NCI-H510A treated with DMSO at 0.1 percent for 48 hours (cell line): Measurements from ENCODE around the gene LCLAT1.
A peak's percentile ranks its signal among the peaks of the same experiment; 100 is the strongest.

Source experiments
- DNase-seq: peaks from one replicate; lab custom pipeline; 2025; lab: John Stamatoyannopoulos, UW

Gene LCLAT1

DNA sequence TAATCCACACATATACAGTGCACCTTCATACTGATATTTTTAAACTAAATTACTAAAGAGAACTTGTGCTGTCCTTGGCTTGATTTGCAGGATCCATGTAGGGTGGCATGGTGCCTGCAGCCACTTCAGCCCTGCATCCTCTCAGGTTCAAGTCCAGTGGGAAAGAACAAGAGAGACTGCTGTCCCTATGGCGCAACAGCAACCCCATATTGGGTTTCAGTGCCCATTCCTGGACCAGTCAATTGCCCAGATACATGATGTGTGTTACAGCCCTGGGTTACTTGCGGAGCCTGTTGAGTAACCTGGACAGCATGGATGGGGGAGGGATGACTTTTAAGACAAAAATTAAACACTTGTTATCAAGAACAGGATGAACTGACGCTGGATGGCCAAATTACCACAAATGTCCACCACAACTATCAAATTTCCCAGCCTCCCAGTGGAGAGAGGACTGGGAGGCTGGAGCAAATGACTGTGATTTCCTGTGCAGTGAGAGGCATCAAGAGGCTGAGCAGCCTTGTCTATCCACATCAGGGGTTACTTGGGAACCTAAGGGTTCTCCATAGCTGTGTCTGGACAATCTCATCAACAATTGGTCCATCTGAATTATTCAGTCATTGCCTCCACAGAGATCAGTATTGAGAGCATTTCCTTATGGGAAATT is 198.2 kb downstream of the LCLAT1 start:
- peak; percentile 44 for DNase-seq

DNA sequence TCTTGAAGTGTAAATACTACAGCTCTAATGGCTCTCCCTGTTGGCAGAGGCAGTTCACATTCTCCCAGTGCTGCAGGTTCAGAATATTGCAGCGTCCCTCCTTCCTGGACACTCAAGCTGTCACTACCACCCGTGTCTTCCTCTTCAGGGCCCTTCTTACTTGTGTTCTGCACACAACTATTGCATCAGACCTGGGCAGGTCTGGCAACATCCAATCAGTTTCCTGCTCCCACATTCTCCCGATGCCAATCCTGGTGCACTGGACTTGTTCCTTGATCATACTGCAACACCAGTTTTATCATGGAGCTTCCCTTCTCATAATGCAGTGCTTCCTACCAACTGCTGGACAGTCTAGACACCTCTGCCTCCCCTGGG is 198.7 kb downstream of the LCLAT1 start:
- DNase-seq: peak; percentile 35

DNA sequence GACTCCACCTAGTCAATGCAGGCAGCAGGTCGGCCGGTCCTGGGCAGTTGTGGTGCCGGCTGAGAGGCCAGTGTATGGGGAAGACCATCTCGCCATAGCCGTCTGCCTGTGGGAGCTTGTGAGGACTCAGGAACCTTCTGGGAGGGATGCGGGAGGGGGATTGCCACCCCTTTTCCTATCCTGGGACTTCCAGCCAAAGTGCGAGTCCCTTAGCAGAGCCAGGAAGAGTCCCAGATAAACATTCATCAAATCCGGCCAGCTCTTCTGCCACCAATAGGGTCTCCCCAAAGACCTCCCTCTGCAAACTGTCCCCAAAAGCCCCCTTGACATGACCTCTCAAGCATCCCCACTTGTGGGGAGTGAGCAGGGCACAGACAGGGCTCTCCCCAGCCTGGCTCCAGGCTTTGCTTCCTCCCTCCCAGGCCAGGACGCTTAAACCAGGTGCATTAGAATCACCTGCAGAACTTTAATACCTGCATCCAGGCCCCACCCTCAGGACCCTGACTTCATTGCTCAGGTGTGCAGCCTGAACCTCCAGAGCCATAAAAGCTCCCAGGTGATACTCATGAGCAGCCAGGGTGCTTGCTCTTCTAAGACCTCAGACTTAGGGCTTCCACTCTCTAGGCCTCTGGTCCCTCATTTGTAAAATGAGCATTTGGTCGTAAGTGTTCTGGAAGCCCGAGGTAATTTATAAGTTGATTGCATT is 200.9 kb downstream of the LCLAT1 start:
- no peak for DNase-seq

DNA sequence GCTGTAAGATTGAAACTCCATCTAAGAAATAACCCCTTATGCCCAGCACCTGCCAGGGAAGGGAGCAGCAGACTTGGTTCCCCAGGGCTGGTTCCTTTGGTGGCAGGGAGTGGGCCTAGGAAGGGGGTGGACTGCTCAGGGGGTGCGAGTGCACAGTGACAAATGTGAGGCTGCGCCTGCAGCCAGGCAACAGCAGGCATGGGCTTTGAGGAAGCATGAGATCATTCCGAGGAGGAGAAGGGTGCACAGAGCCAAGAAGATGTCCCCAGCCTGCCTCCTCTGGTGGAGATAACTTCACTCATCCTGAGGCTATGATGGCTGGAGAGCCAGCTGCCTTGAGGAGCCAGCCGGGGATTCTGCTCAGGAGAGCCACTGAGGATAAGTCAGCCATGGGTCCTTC is 202.2 kb downstream of the LCLAT1 start:
- DNase-seq: no peak

DNA sequence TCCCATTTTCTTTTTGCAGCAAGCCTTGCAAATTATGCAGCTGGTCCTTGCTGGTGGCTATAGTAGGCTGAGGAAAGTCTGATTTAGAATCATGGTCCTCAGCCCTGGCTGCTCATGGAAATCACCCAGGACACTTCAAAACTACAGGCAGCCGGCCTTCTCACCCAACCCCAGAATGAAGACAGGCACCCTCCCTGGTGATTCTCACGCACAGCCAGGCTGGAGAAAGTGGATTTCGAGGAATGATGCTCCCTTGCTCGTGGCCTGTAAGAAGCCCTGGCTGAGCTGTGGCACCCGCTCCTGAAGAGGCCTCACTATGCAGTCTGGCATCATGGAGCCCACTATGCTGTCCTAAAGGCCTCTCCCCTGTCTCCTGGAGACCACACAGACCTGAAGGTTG is 202.8 kb downstream of the LCLAT1 start:
- no peak for DNase-seq

DNA sequence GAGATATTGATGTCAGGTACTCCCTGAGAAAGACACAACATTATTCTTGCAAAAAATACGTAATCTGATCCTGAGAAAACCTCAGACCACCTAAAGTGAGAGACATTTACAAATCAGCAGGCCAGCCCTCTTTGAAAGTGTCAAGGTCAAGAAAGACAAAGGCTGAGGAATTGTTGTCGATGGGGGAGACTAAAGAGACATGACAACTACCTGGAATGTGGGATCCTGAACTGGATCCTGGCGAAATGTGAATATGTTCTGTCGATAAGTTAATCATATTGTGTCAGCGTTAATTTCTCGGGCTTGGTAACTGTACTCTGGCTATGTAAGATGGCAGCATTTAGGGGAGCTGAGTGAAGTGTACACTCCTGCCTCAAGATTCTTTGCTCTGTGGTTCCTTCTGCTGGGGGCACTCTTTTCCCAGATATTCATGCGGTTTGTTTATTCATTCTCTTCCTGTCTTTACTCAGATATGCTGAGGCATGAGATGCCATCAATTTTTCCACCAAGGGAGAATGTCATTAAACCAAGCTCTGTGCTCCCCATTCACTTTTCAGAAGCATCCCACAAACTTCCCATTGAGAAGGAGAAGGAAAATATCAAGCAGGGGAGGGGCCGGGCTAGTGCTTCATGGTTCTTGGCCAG is 205.3 kb downstream of the LCLAT1 start:
- no peak for DNase-seq

DNA sequence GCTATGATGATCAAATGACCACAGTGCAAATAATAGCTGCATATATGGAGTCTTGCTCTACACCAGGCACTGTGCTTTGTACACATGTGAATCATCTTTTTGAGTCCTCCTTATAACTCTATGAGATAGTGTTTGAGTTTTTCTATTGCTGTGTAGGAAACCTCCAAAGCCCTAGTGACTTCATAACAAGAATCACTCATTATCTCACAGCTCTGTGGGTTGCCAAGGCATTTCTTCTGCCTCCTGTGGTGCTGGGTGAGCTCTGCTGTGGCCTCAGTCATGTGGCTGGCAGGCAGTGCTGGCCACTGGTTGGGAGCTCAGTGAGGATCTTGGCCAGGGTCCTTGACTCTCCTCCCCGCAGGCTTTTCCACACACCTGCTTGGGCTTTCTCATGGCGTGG is 206.8 kb downstream of the LCLAT1 start:
- no peak for DNase-seq

DNA sequence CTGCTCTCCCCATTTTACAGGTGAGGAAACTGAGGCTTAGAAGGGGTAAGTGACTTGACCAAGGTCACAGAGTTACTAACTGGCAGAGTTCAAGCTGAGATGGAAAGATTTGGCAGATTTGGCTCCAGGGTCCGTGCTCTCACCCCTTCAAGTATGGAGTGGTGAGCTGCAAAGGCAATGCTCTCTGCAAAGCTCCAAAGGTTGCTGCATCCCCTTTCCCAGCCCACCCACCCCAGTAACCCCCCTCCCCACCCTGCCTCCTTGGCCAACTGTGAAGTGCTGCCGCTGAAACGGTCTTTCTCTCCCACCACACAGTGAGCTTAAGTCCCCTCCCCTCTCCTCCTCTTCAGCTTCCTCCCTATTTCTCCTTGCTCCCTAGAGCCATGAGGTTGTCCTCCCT is 207.4 kb downstream of the LCLAT1 start:
- DNase-seq: no peak

DNA sequence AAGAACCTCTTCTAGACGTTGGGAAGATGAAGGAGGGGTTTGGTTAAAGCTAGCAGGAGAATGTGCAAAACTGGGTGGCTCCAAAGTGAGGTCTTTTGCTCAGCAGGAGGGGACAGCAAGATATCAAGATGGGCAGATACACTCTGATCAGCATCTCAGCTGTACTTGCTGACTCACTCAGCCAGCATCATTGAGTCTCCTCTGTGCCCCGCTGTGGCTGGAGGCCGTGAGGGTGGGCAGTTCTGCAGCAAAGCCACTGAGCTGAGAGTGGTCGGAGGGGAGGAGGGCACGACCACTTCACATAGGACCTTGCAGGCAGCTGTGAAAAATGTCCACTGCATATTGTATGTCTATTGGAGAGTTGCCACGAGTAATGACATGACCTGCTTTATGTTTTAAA is 208.2 kb downstream of the LCLAT1 start:
- DNase-seq: no peak

DNA sequence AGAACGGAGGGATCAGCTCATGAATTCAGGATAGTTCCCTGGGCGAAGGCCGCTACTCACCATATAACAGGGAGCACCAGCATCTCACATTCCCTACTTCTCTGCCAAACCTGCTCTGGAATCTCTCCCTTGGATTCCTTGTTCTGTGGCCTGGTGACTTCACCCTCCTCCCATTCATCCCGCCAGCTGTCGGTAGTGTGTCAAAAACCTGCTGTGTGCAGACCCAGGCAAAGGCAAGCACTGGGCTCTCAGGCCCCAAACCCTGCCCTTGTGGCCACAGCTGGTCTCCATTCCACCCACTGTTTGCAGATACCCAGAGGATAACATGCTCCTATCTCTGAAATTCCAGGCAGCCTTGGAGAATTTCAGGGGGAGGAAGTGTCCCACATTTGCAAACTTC is 208.6 kb downstream of the LCLAT1 start:
- no peak for DNase-seq

DNA sequence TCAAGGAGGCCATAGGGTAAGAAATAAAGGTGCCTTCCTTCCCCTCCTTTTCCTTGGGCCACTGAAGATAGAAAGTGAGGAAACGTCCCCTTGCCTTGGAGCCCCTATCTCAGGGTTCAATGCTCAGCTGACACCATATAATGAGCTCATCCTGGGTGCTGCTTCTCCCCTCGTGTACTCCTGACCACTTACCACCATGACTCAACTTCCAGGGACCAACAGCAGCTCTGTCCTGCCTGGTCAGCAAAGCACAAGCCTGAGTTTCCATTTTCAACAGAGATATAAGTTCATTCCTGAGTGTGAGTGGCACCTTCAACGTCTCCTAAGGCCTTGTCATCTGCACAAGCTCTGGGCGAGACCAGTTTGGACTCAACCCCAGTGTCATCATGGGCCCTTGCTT is 209.0 kb downstream of the LCLAT1 start:
- DNase-seq: no peak

DNA sequence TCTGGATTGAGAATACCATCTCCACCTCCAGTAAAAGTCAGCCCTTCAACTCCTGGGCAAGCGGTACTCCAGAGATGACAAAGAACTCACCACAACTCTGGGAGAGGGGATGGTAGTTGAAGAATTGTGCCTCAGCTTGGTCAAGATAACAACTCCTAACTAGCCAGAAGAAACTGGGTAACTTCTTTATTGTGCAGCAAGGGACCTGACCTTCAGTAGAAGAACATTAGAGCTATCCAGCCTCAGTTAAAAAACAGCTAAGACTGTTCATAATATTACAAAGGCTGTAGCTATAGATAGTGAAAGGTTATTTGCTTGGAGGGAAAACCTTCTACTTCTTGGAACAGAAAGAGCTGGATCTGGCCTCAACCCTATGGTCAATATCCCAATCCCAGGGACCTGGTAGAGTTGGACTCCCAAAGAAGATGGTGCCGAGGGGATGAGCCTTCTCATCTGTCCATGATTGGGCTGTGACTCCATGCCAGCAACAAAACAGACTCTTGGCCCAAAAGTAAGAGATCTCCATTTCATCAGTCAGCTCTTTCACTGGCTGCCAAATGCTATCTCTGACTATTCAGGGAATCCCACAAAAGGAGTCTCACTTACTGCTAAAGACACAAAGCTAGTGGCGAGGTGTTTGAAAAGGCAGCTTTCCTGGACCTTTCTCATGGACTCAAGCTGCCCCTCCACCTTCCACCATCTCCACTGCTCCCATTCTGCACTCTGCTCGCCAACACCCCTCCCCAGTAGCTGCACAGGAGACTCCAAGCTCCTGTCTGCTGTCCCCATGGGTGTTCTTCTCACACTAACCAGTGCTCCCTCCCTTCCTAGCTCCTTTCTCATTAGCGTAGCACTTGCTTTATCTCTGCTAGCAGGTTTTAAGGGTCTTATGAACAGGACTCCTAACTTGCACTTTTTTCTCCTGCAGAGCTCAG is 214.4 kb downstream of the LCLAT1 start:
- DNase-seq: no peak

DNA sequence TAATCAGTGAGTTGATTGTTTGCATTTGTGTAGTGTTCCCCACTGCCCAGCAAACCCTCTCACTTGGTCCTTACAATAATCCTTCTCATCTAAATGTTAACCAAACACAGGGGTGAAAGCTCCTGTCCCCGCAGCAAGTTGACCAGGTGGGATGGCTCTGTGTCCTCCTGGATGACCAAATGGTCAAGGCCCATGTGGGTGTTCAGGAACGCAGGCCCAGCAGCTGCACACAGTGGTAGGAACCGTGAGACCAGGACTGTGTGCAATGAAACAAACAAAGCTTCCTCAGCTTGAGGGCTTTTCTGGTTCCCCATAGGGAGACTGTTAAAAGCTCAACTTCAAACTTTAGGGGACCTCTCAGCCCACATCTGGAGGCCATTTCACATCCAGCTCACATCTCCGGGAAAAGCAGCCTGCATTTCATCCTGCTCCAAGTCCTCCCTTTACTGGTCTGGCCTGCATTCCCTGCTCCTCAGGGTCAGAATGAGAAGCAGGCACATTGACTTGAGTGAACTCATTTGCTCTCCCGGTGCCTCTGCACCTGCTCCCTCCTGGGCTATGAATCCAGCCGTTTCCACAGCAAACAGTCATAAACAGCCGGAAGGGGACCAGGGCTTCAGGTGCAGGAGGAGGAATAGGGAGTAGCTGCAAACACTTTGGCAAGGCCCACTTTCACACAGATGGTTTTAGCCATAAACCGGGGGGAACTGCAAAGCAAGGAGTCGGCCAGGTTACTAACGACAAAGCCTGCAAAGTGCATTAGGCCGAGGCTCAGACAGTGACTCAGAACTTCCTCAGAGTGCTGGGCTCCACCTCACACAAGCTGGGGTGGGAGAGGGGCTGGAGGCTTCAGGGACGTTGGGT is 215.5 kb downstream of the LCLAT1 start:
- peak; percentile 74 for DNase-seq

DNA sequence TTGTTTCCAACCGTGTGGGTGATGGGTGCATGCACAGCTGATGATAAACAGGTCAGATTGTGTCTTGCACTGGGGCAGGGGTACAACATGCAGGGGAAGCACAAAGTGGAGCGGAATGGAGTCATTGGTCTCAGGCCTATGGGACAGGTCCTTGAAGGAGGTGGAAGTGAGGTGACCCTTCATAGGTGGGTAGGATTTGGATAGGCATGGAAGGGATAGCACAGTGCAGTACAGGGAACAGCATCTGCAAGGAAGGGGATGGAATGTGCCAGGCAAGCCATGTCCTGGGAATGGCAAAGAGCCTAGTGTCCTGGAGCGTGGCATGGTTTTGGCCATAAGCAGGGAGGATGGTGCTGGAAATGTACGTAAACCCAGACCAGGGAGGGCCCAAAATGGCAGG is 216.3 kb downstream of the LCLAT1 start:
- no peak for DNase-seq

DNA sequence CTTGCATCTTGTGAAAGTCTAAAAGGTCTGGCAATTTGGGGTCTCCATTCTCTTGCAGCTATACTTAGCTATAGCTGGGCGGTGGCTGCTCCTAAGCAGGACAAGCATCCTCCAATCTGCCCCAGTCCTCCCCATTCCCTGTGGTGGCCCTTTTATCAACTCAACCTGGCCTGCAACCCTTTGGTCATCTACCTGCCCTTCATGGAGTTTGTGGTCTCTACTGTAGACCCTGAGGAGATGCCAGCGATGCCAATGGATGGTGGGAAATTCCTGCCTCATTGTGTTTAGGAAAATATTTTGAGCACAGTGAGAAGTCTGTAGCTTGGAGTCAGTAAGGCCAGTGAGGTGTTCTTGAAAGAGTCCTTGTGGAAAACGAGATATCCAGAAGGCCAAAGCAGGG is 216.8 kb downstream of the LCLAT1 start:
- DNase-seq: no peak

DNA sequence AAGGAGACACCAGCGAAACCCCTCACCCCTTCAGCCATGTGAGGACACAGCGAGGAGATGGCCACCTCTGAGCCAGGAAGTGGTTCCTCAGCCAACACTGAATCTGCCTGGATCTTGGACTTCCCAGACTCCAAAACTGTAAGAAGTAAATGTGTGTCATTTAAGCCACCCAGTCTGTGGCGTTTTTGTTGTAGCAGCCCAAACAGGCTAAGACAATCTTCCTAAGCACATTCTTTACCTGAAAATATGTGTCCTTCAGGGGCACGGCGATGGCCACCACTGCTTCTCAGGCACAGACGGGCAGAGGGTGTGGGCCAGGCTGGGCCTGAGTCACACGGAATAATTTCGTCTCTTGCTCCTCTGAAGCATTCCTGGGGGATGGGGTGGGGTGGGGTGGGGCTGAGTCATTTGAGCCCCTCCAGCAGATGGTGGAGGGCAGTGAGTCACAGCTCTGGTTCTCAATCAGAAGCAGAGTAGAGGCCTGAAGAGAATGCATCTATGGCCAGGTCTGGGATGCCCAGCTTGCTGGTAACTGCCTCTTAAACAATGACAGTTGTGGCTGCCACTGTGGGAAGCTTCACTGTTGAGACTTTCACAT is 217.8 kb downstream of the LCLAT1 start:
- no peak for DNase-seq

DNA sequence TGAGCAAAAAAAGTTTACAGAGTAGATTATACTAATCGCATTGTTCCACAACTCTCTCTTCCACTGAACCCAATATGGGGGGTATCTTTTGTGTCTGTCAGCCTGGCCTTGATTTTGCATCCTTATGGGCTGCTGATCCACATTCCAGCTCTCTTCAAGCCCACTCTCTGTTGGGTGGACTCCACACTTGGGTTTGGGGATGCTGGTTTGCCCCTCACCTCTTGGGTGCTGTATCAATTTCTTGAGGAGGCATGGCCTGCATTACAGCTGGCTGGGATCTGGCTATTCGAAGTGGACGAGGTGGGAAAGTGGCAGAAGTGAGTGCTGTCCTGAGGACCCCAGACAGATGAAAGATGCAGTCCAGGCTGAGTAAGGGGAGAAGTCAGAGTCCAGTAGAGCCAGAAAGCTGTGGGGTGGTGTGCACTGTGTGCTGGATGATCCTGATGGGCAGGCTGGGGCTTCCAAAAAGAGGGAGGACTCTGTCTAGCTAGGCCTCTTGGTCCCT is 218.8 kb downstream of the LCLAT1 start:
- DNase-seq: no peak

DNA sequence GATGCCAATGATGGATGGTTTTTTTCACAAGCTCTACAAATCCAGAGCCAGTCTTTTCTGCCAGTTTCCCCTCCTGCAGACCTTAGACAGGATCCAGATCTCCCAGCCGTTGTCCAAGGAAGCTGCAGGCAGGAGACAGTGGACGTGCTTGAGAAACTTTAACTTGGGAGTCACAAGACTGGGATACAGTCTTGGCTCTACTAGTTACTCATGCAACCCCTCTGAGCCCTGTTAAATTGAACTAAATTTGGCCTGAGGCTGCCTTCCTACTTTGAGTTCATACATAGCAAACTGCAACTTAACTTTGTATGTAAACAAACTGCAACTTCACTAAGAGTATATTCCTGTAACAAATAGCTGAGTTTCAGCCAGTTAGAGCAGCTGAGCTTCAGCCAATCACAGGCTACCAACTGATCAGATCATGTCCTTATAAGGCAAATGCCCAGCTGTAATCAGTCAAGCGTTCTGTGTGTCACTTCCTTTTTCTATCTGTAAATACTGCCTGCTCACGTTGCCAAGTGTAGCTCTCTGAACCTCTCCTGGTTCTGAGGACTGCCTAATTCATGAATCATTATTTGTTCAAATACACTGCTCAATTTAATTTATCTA is 219.3 kb downstream of the LCLAT1 start:
- peak; percentile 55 for DNase-seq

DNA sequence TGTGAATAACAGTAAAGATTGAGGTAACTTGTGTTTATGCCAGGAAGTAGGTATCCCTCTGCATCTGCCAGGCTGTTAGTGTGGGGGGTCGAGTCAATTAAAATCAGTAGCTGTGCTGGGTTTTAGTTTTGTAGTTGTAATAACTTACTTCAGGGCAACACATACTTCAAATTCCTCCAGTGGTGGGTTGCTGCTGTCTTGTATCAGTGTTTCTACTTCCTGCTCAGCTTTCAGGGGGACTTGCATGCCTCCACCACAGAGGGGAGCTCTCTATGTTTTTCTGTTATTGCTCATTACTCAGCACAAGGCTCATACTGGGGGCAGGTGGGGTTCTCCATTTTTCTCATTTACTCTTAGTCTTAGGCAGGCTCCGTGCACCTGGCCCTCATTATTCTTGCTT is 223.4 kb downstream of the LCLAT1 start:
- DNase-seq: no peak

DNA sequence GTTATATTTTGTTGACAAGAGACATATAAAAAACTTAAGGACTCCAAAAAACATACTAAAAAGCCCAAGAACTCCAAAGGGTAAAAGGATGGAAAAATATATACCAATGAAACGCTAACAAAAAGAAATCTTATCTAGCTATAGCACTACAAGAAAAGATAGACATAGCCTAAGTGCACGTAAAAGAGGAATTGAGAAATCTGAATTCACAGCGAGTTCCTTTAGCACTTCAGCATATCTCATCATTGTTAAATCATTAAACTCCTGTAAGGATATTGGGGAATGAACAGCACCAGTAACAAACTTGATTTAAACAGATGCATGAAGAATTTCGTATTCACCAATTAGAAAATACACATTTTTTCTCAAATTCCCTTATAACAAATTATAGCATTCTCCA is 226.1 kb downstream of the LCLAT1 start:
- DNase-seq: no peak
